ENCODE results near the gene SNED1. TPM values are rescaled to one million over a fixed set of nuclear protein-coding genes. Genes with fewer than 3 reads are reported as not detected.

The SNED1 gene
- total RNA-seq, 2 donors from 2014 or later = 0.66 to 4.5 TPM

DNA sequence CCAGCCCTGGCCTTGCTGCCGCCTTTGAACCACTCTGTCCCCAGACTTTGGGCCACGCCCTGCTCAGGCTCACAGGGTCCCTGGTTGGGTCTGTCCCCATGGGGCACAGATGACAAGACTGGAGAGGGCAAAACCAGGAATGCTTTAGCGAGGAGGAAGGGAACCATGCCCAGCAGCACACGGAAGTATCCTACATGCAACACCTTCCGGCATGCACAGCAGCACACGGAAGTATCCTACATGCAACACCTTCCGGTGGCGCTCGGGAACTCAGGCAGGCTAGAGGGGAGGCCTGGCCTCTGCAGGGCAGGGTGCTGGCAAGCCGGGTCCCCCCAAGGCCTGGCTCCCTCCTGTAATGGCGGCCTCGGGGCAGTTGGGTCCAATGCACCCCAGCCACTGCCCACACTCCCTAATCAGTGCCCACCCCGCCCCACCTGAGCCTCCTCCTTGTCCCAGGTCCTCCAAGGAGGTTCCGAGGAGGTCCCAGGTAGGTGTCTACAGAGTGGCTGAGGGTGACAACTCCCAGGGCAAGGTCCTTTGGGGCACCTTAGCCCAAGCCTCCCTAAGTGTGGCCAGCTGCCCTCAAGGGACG, 33.6 kb upstream of the SNED1 start:
- peak; percentile 35 for DNase-seq
- no peaks in the 10 kb centered on the region for H3K27me3 Mint-ChIP-seq (ENCODE audit: insufficient read depth)
- Histone ChIP-seq H3K36me3 (ENCODE audit: control insufficient read depth, insufficient read depth, low read length) (no peaks in the 10 kb centered on the region), H3K27me3 (ENCODE audit: control insufficient read depth, insufficient read depth, low read length, poor library complexity, severe bottlenecking) (no peaks in the 10 kb centered on the region), H3K4me3 (ENCODE audit: low read length) (no peak overlapping the region), H3K9me3 (ENCODE audit: control insufficient read depth, low read length) (no peaks in the 10 kb centered on the region), H3K27ac (ENCODE audit: low read depth, low read length) (no peak overlapping the region), H3K4me1 (ENCODE audit: control insufficient read depth, insufficient read depth, low read length) (no peaks in the 10 kb centered on the region), H3K9ac (ENCODE audit: extremely low read depth, low read length, poor library complexity, severe bottlenecking) (no peak overlapping the region)
- no peaks in the 10 kb centered on the region for H3K36me3 Mint-ChIP-seq (ENCODE audit: low read depth)
- H3K4me3 Mint-ChIP-seq = no peak overlapping the region
- H3K9me3 Mint-ChIP-seq = no peaks in the 10 kb centered on the region
- TF ChIP-seq, protein P1, sequence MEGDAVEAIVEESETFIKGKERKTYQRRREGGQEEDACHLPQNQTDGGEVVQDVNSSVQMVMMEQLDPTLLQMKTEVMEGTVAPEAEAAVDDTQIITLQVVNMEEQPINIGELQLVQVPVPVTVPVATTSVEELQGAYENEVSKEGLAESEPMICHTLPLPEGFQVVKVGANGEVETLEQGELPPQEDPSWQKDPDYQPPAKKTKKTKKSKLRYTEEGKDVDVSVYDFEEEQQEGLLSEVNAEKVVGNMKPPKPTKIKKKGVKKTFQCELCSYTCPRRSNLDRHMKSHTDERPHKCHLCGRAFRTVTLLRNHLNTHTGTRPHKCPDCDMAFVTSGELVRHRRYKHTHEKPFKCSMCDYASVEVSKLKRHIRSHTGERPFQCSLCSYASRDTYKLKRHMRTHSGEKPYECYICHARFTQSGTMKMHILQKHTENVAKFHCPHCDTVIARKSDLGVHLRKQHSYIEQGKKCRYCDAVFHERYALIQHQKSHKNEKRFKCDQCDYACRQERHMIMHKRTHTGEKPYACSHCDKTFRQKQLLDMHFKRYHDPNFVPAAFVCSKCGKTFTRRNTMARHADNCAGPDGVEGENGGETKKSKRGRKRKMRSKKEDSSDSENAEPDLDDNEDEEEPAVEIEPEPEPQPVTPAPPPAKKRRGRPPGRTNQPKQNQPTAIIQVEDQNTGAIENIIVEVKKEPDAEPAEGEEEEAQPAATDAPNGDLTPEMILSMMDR (conservative IDR thresholded peaks at IDR 0.05) = no peak
- H3K27ac Mint-ChIP-seq = no peak overlapping the region
- no peaks in the 10 kb centered on the region for H3K4me1 Mint-ChIP-seq
- 96 to 98% methylated on average over 11 to 15 of the region's 15 CpGs for WGBS, 2 experiments (ENCODE audit: insufficient coverage in 1 of 2, insufficient read length in 1 of 2)

DNA sequence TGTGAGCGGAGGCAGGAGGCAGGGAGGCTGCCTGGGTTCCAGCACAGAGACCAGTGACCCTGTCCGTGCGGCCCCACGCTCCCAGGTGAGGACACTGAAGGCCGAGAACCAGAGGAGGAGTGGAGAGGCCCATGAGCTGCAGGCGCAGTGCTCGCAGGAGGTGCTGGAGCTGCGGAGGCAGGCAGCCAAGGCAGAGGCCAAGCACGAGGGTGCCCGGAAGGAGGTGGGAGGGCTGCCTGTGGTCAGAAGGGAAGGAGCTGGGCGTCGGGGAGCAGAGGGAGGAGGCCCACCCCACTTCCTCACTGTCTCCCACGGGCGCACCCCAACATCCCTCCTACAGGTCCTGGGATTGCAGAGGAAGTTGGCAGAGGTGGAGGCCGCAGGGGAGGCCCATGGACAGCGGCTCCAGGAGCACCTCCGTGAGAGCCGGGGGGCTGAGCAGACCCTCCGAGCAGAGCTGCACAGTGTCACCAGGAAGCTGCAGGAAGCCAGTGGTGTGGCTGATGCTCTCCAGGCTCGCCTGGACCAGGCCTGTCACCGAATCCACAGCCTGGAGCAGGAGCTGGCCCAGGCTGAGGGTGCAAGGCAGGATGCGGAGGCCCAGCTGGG, 33.0 kb upstream of the SNED1 start:
- H3K4me1 Mint-ChIP-seq = no peaks in the 10 kb centered on the region
- H3K27ac Mint-ChIP-seq = no peak overlapping the region
- Histone ChIP-seq H3K27me3 (ENCODE audit: control insufficient read depth, insufficient read depth, low read length, poor library complexity, severe bottlenecking) (no peaks in the 10 kb centered on the region), H3K4me3 (ENCODE audit: low read length) (no peak overlapping the region), H3K9ac (ENCODE audit: extremely low read depth, low read length, poor library complexity, severe bottlenecking) (no peak overlapping the region), H3K4me1 (ENCODE audit: control insufficient read depth, insufficient read depth, low read length) (no peaks in the 10 kb centered on the region), H3K9me3 (ENCODE audit: control insufficient read depth, low read length) (no peaks in the 10 kb centered on the region), H3K27ac (ENCODE audit: low read depth, low read length) (no peak overlapping the region), H3K36me3 (ENCODE audit: control insufficient read depth, insufficient read depth, low read length) (no peaks in the 10 kb centered on the region)
- TF ChIP-seq, protein P1 (conservative IDR thresholded peaks at IDR 0.05) = no peak
- H3K27me3 Mint-ChIP-seq (ENCODE audit: insufficient read depth) = no peaks in the 10 kb centered on the region
- 91 to 98% methylated on average over 13 to 21 of the region's 22 CpGs for WGBS, 2 experiments (ENCODE audit: insufficient coverage in 1 of 2, insufficient read length in 1 of 2)
- no peaks in the 10 kb centered on the region for H3K36me3 Mint-ChIP-seq (ENCODE audit: low read depth)
- peak; percentile 36 for DNase-seq
- H3K4me3 Mint-ChIP-seq = no peak overlapping the region
- H3K9me3 Mint-ChIP-seq = no peaks in the 10 kb centered on the region

GRCh38 chr2:240965905-240966456, 32.4 kb upstream of the SNED1 start:
- Histone ChIP-seq H3K4me1 (ENCODE audit: control insufficient read depth, insufficient read depth, low read length) (no peaks in the 10 kb centered on the region), H3K9me3 (ENCODE audit: control insufficient read depth, low read length) (no peaks in the 10 kb centered on the region), H3K4me3 (ENCODE audit: low read length) (no peak overlapping the region), H3K27me3 (ENCODE audit: control insufficient read depth, insufficient read depth, low read length, poor library complexity, severe bottlenecking) (no peaks in the 10 kb centered on the region), H3K27ac (ENCODE audit: low read depth, low read length) (no peak overlapping the region), H3K36me3 (ENCODE audit: control insufficient read depth, insufficient read depth, low read length) (no peaks in the 10 kb centered on the region), H3K9ac (ENCODE audit: extremely low read depth, low read length, poor library complexity, severe bottlenecking) (no peak overlapping the region)
- Mint-ChIP-seq H3K4me3 (no peak overlapping the region), H3K9me3 (no peaks in the 10 kb centered on the region), H3K4me1 (no peaks in the 10 kb centered on the region), H3K27ac (no peak overlapping the region), H3K36me3 (ENCODE audit: low read depth) (no peaks in the 10 kb centered on the region), H3K27me3 (ENCODE audit: insufficient read depth) (no peaks in the 10 kb centered on the region)
- WGBS, 2 experiments (ENCODE audit: insufficient coverage in 1 of 2, insufficient read length in 1 of 2) = 91 to 98% methylated on average over 16 to 28 of the region's 28 CpGs
- DNase-seq = peak; percentile 32
- TF ChIP-seq, protein P1 (conservative IDR thresholded peaks at IDR 0.05) = no peak
